Measurements from ENCODE around the gene NCOA7.
"Not testable (repeated sequence)": the region's sequence is repeated elsewhere in the genome, so short reads cannot be mapped to it uniquely, and the experiment has no call there.

The NCOA7 gene

DNA sequence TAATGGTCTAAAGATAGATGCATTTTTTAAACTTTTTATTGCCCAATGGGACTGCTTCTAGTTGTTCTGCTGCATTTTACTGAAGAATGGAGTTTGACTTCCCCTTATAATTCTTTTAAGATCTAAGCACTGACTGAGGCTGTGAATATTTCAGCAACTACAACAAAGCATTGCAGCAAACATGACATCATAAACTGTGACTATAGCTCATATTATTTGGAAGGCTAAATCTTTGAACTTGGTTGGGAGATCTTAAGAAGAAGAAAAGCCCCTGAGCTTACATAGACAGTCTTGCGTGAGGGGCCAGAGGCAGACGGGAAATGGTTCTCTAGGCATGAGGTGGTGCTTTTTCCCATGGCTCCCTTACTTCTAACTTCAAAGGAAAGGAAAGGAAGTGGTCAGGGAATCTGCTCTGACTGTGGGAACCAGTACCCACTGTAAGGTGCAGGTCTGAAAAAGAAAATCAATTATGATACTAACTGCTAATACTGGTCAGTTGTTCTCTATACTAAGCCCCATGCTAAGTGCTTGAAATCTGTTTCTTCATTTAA lies 26.6 kb upstream of the NCOA7 start:
- ATAC-seq (replicated peaks; ENCODE audit: extremely low read depth, poor library complexity, severe bottlenecking): no peak
- no peaks in the 10 kb centered on the region for H3K9me3 Mint-ChIP-seq
- peaks cover 4% of the 10 kb centered on the region for H3K4me1 Mint-ChIP-seq

DNA sequence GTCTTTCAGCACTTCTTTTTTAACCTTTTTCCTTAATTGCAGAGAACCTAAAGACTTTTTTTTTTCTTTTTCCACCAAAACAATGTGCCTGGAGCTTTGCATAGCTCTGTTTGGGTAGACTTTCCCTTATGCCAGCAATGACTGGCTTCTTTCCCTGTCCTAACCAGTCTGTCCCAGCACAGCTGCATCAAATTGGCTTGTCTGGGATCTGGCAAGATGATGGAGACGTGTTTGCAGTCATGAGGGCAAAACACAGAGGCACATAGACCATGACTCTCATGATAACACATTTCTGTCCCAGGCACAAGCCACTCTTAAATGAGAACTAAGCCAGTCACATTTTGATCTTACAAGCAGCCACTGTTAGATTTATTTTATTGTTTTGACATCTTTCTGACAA lies 24.8 kb upstream of the NCOA7 start:
- Mint-ChIP-seq H3K27me3 (peaks cover 59% of the 10 kb centered on the region), H3K4me1 (peaks cover 4% of the 10 kb centered on the region), H3K9me3 (no peaks in the 10 kb centered on the region), H3K27ac (ENCODE audit: low read depth) (no peak overlapping the region), H3K4me3 (no peak overlapping the region), H3K36me3 (ENCODE audit: insufficient read depth) (peaks cover 2% of the 10 kb centered on the region)
- DNase-seq (ENCODE audit: low spot score in 2 of 2) (no peak), ATAC-seq (replicated peaks; ENCODE audit: extremely low read depth, poor library complexity, severe bottlenecking) (no peak)

More for the DNA sequence above, 26.6 kb upstream of the NCOA7 start:
- H3K27me3 Mint-ChIP-seq: peaks cover 72% of the 10 kb centered on the region
- no peak overlapping the region for H3K27ac Mint-ChIP-seq (ENCODE audit: low read depth)
- H3K4me3 Mint-ChIP-seq: no peak overlapping the region
- DNase-seq (ENCODE audit: low spot score in 2 of 2): no peak
- peaks cover 2% of the 10 kb centered on the region for H3K36me3 Mint-ChIP-seq (ENCODE audit: insufficient read depth)

DNA sequence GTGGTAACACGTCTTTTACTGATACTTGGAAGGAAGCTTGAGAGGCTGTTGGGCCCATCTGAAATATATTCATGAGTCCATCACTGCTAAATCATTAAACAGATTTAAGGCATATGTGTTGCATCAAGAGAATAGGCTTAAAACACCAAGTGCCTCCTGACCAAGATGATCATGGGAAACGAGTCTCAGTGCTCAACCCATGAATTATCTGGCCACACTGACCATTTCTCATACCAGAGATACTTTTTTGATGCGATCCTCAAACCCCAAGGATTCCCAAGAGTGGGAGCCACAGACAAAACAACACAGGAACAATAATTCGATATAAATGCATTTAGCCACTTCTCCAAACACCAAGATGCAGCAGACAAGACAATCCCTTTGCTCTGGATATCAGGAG lies 24.1 kb upstream of the NCOA7 start:
- peaks cover 2% of the 10 kb centered on the region for H3K36me3 Mint-ChIP-seq (ENCODE audit: insufficient read depth)
- ATAC-seq (replicated peaks; ENCODE audit: extremely low read depth, poor library complexity, severe bottlenecking) (no peak), DNase-seq (ENCODE audit: low spot score in 2 of 2) (no peak)
- peaks cover 53% of the 10 kb centered on the region for H3K27me3 Mint-ChIP-seq
- H3K27ac Mint-ChIP-seq (ENCODE audit: low read depth): no peak overlapping the region
- H3K4me1 Mint-ChIP-seq: peaks cover 4% of the 10 kb centered on the region
- no peak overlapping the region for H3K4me3 Mint-ChIP-seq
- no peaks in the 10 kb centered on the region for H3K9me3 Mint-ChIP-seq

DNA sequence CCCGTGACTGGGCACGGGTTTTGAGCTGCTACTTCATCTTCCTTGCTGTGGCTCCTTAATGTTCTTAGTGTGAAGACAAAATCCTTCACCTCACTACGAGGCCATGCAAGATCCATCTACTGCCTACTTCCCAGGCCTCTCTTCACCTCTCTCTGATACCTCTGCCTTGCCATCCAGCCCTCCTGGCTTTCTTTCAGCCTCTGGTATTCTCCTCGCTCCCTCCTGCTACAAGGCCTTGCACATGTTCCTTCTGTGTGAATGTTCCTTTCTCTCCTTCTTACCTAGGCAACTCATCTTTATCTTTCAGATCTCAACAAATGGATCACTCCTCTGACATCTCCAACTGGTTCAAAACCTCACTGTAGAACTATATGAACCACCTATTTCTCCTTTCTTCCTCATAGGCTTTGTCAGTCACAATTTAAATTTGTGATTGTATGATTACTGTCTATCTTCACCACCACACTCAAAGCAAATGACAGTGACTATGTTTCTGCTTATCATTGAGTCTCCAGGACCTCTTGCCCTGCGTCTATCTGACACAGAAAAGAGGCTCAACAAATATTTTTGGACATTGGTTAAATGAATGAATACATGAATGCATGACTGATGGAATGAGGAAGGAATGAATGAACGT lies 21.5 kb upstream of the NCOA7 start:
- Mint-ChIP-seq H3K4me3 (no peak overlapping the region), H3K4me1 (peaks cover 1% of the 10 kb centered on the region), H3K27ac (ENCODE audit: low read depth) (no peak overlapping the region), H3K9me3 (no peaks in the 10 kb centered on the region), H3K36me3 (ENCODE audit: insufficient read depth) (peaks cover 2% of the 10 kb centered on the region), H3K27me3 (peaks cover 28% of the 10 kb centered on the region)
- DNase-seq (ENCODE audit: low spot score in 2 of 2) (no peak), ATAC-seq (replicated peaks; ENCODE audit: extremely low read depth, poor library complexity, severe bottlenecking) (no peak)

DNA sequence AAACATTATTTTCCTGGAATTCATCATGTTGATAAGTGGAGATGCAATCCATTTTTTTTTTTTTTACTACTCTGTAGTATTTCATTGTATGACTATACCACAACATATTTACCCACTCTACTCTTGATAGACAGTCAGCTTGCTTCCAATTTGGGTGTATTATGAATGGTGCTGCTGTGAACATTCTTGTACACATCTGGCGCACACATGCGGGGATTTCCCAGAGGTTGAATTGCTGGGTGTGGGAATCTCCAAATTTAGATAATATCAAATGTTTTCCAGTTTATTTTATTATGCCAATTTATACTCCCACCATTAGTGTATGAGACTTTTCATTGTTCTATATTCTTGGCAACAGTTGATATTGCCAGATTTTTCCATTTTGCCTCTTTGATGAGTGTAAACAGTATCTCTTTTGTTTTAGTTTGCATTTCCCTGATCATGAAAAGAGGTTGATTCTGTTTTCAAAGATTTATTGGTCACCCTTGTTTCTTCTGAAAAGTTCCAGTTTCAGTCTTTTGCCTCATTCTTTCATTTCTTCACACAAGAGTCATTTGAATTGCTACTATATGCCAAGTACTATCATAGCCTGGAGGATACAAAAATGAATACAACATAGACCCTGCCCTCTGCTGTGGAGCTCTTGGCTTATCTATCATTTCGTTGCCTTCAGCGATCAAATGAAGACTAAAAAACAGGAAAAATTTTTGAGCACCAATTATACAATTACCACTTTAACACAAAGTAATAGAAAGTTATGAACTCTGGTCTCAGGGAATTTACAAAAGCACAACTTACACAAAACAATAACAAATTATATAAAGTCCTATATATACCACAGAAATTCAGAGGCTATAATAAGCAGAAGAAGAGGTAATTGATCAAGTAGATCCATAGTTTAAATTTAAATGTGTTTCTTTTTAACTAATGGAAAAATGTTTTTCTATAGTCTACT lies 17.1 kb upstream of the NCOA7 start:
- Mint-ChIP-seq H3K9me3 (no peaks in the 10 kb centered on the region), H3K4me3 (no peak overlapping the region), H3K4me1 (no peaks in the 10 kb centered on the region), H3K27ac (ENCODE audit: low read depth) (no peak overlapping the region), H3K27me3 (no peaks in the 10 kb centered on the region), H3K36me3 (ENCODE audit: insufficient read depth) (no peaks in the 10 kb centered on the region)
- DNase-seq (ENCODE audit: low spot score in 2 of 2) (no peak), ATAC-seq (replicated peaks; ENCODE audit: extremely low read depth, poor library complexity, severe bottlenecking) (no peak)

DNA sequence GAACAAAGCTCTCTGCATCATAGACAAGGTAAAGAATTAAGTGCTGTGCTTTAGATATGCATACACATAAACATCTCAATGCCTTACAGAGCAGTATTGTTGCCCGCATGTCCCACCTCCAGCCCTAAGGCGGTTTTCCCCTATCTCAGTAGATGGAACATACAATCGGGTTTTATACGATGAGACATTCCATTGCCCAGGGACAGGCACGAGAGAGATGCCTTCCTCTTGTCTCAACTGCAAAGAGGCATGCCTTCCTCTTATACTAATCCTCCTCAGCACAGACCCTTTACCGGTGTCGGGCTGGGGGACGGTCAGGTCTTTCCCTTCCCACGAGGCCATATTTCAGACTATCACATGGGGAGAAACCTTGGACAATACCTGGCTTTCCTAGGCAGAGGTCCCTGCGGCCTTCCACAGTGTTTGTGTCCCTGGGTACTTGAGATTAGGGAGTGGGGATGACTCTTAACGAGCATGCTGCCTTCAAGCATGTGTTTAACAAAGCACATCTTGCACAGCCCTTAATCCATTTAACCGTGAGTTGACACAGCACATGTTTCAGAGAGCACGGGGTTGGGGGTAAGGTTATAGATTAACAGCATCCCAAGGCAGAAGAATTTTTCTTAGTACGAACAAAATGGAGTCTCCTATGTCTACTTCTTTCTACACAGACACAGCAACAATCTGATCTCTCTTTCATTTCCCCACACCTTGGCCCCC lies 14.5 kb upstream of the NCOA7 start:
- H3K9me3 Mint-ChIP-seq; H3K27ac Mint-ChIP-seq (ENCODE audit: low read depth); ATAC-seq (replicated peaks; ENCODE audit: extremely low read depth, poor library complexity, severe bottlenecking); DNase-seq (ENCODE audit: low spot score in 2 of 2); H3K36me3 Mint-ChIP-seq (ENCODE audit: insufficient read depth); H3K4me3 Mint-ChIP-seq; H3K27me3 Mint-ChIP-seq; H3K4me1 Mint-ChIP-seq: not testable (repeated sequence)

DNA sequence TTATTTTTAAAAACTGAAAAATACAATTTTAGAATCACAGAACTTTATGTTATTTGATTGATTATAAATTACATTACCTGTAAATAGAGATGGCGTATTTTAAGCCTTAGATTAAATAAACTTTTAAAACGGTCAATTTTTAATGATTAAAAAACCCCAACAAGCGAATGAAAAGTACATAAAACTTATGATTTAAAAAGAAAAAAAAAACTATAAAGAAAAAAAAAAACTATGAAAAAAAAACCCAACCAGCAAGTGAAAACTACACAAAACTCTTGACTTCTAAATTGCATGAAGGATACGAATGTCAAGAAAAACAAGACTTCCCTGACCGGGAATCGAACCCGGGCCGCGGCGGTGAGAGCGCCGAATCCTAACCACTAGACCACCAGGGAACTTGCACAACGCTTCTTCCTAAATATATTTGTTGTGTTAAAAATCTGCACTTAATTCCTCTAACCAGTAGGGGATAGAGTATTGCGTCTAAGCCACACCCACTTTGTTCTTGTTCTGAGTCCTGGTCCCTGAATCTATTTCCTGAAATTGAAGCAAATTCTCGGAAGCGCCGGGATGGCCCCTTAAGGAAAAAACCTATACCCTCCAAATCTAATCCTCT lies 10.7 kb upstream of the NCOA7 start:
- peak; percentile 87 for ATAC-seq (replicated peaks; ENCODE audit: extremely low read depth, poor library complexity, severe bottlenecking)
- Mint-ChIP-seq H3K27ac (ENCODE audit: low read depth) (no peak overlapping the region), H3K4me3 (no peak overlapping the region), H3K36me3 (ENCODE audit: insufficient read depth) (peaks cover 2% of the 10 kb centered on the region), H3K4me1 (peaks cover 5% of the 10 kb centered on the region), H3K9me3 (no peaks in the 10 kb centered on the region), H3K27me3 (no peaks in the 10 kb centered on the region)
- DNase-seq (ENCODE audit: low spot score in 2 of 2): peak; percentile 89

DNA sequence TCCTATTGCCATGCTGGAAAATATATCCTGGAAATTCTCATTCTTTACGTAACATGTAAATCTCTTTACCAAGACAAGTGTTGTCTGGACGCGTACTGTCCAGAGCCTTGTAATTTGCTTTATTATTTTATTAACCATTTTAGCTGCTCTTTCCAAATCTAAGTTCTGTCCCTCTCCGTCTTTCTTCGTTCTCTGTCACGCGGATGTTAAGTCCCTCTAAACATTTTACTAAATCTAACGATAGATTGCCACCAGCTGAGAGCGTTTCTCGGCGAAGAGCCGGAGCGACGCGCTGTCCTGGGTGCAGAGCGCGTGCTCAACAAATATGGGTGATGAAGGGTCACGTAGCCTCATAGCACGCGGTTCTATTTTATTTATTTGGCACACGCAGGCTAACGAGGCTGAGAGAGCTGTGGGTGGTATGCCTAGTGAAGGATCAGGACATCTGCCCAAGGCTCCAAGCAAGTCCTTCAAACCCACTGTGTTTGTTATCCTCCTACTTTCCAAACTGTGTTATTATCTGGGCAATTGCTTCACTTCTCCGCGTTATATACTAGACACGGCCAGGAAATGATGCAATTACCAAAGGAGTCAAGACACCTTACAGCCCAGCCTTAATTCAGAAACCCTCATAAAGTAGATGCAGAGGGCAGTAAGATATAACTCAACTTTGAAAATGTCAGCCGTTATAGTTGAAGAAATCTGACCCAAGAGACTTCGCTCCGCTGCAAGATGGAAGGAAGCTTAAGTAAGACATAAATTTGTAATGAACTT lies 10.0 kb upstream of the NCOA7 start:
- Mint-ChIP-seq H3K9me3 (no peaks in the 10 kb centered on the region), H3K4me1 (peaks cover 5% of the 10 kb centered on the region), H3K4me3 (no peak overlapping the region), H3K27ac (ENCODE audit: low read depth) (no peak overlapping the region), H3K27me3 (no peaks in the 10 kb centered on the region), H3K36me3 (ENCODE audit: insufficient read depth) (peaks cover 2% of the 10 kb centered on the region)
- ATAC-seq (replicated peaks; ENCODE audit: extremely low read depth, poor library complexity, severe bottlenecking) (peak; percentile 76), DNase-seq (ENCODE audit: low spot score in 2 of 2) (peak; percentile 35 to 51)

DNA sequence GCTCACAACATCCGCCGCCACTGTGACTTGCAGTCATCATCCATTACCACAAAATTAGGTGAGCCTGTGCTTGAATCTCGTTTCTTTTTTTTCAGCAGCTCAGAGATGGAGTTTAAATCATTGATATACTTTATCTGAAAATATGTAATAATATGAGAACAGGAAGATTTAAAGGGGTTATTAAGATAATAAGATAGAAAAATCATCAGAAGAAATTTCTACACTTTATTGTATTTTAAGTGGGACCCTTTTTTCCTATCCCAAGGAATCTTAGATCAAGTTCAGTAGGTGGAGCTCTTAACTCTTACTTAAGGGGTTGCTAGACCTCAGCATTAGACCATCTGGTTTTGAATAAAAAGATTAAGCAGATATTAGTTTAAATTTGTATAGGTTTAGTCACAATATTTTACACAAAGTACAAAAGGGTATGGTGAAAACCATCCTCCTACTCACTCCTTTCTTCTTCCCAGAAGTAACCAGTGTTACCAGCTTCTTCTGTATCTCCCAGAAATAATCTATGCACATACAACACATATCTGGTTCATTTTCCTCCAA lies 9.4 kb upstream of the NCOA7 start:
- peak; percentile 53 for ATAC-seq (replicated peaks; ENCODE audit: extremely low read depth, poor library complexity, severe bottlenecking)
- Mint-ChIP-seq H3K27ac (ENCODE audit: low read depth) (no peak overlapping the region), H3K4me1 (peaks cover 5% of the 10 kb centered on the region), H3K4me3 (no peak overlapping the region), H3K36me3 (ENCODE audit: insufficient read depth) (peaks cover 2% of the 10 kb centered on the region), H3K9me3 (no peaks in the 10 kb centered on the region), H3K27me3 (no peaks in the 10 kb centered on the region)
- DNase-seq (ENCODE audit: low spot score in 2 of 2): no peak

DNA sequence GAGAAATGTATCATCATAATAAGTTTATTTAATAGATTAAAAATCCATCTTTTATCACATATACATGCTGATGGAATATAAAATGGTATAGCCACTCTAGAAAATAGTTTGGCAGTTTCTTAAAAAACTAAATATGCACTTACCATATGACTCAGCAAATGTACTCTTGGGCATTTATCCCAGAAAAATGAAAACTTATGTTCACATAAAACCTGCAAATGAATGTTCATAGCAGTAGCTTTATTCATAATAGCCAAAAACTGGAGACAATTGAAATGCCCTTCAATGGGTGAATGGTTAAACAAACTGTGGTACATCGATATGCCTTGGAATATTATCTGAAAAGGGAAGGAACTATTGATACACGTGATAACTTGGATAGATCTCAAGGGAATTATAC lies 6.4 kb upstream of the NCOA7 start:
- no peaks in the 10 kb centered on the region for H3K9me3 Mint-ChIP-seq

DNA sequence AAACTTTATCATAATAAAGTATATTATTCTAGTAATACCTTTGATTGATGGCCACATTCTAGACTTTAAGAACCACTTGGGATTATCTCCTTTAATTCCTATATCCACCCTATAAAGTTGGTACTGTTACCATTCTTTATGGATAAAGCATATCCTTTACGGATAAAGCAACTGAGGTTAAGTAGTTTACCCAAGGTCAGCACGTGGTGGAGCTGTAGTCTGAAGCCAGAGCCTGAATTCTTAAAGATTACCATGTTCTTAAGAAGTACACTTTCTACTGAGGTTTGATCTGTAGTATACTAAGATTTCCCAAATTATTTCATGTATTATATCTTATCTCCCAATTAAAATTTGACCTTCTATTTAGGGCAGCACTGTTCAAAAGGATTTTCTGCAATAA lies 3.0 kb upstream of the NCOA7 start:
- Mint-ChIP-seq H3K27ac (ENCODE audit: low read depth) (no peak overlapping the region), H3K9me3 (no peaks in the 10 kb centered on the region), H3K27me3 (no peaks in the 10 kb centered on the region), H3K36me3 (ENCODE audit: insufficient read depth) (peaks cover 15% of the 10 kb centered on the region), H3K4me1 (peaks cover 34% of the 10 kb centered on the region), H3K4me3 (no peak overlapping the region)
- ATAC-seq (replicated peaks; ENCODE audit: extremely low read depth, poor library complexity, severe bottlenecking) (no peak), DNase-seq (ENCODE audit: low spot score in 2 of 2) (no peak)

More for the DNA sequence above, 6.4 kb upstream of the NCOA7 start:
- no peaks in the 10 kb centered on the region for H3K27me3 Mint-ChIP-seq
- H3K4me1 Mint-ChIP-seq: peaks cover 8% of the 10 kb centered on the region
- no peak overlapping the region for H3K27ac Mint-ChIP-seq (ENCODE audit: low read depth)
- no peak overlapping the region for H3K4me3 Mint-ChIP-seq
- ATAC-seq (replicated peaks; ENCODE audit: extremely low read depth, poor library complexity, severe bottlenecking): no peak
- DNase-seq (ENCODE audit: low spot score in 2 of 2): no peak
- peaks cover 3% of the 10 kb centered on the region for H3K36me3 Mint-ChIP-seq (ENCODE audit: insufficient read depth)
